GM20431 (cell line): ENCODE results near the gene PDCD2L.
"Not testable (repeated sequence)": the region's sequence is repeated elsewhere in the genome, so short reads cannot be mapped to it uniquely, and the experiment has no call there.

Experiments used
- in situ Hi-C: fragments of 300-500 bp; cut with MseI, MboI; formaldehyde crosslinking; loops from one replicate; pipeline ENCODE4 v1.15.0; 2020; ENCODE audit warnings: low sequenced_read_pairs; ENCODE audit not compliant: unreplicated experiment

PDCD2L gene

GRCh38 chr19:34409189-34410164 lies 5.3 kb downstream of the PDCD2L start:
- in situ Hi-C loops = no loop called here

GRCh38 chr19:34411216-34411615 lies 7.0 kb downstream of the PDCD2L start:
- in situ Hi-C loops = no loop called here

- in situ Hi-C loops = no loop called here
Observed at GRCh38 chr19:34416021-34416545, 11.9 kb downstream of the PDCD2L start.

GRCh38 chr19:34418300-34418699 lies 14.1 kb downstream of the PDCD2L start:
- in situ Hi-C loops = no loop called here

GRCh38 chr19:34426096-34426661 lies 22.0 kb downstream of the PDCD2L start:
- in situ Hi-C loops = no loop called here

- in situ Hi-C loops = no loop called here
Observed at GRCh38 chr19:34428549-34429285, 24.5 kb downstream of the PDCD2L start.

GRCh38 chr19:34429553-34429952 lies 25.4 kb downstream of the PDCD2L start:
- in situ Hi-C loops = no loop called here

GRCh38 chr19:34430738-34431625 lies 26.8 kb downstream of the PDCD2L start:
- in situ Hi-C loops = no loop called here

GRCh38 chr19:34431681-34432402 lies 27.6 kb downstream of the PDCD2L start:
- in situ Hi-C loops = no loop called here

- in situ Hi-C loops = no loop called here
Observed at GRCh38 chr19:34432797-34433196, 28.6 kb downstream of the PDCD2L start.

GRCh38 chr19:34436716-34437115 lies 32.5 kb downstream of the PDCD2L start:
- in situ Hi-C loops = no loop called here

GRCh38 chr19:34448191-34448590 lies 44.0 kb downstream of the PDCD2L start:
- in situ Hi-C loops = no loop called here

GRCh38 chr19:34452723-34453122 lies 48.5 kb downstream of the PDCD2L start:
- in situ Hi-C loops = no loop called here

- in situ Hi-C loops = no loop called here
Observed at GRCh38 chr19:34454091-34454490, 49.9 kb downstream of the PDCD2L start.

- in situ Hi-C loops = no loop called here
Observed at GRCh38 chr19:34454685-34455084, 50.5 kb downstream of the PDCD2L start.

- in situ Hi-C loops = not testable (repeated sequence)
Observed at GRCh38 chr19:34455783-34456480, 51.7 kb downstream of the PDCD2L start.

GRCh38 chr19:34457446-34457845 lies 53.2 kb downstream of the PDCD2L start:
- in situ Hi-C loops = no loop called here

- in situ Hi-C loops = no loop called here
Observed at GRCh38 chr19:34458677-34459076, 54.5 kb downstream of the PDCD2L start.
